DND-41 (cell line): ENCODE data around the gene FBXW10B.
"Not testable (repeated sequence)": the region's sequence is repeated elsewhere in the genome, so short reads cannot be mapped to it uniquely, and the experiment has no call there.

Experiments used
- CTCF ChIP-seq: IDR thresholded peaks from 2 replicates; pipeline ENCODE4 v1.5.1; 2012; ENCODE audit warnings: borderline replicate concordance, low read length, moderate library complexity, mild to moderate bottlenecking; ENCODE audit not compliant: poor library complexity, severe bottlenecking; ENCODE audit errors: extremely low read depth
- EZH2 ChIP-seq: IDR thresholded peaks from 3 replicates; pipeline ENCODE4 v1.6.1; 2012; ENCODE audit warnings: borderline replicate concordance, low read depth, mild to moderate bottlenecking, moderate library complexity, low read length, inconsistent platforms; ENCODE audit not compliant: severe bottlenecking

DNA sequence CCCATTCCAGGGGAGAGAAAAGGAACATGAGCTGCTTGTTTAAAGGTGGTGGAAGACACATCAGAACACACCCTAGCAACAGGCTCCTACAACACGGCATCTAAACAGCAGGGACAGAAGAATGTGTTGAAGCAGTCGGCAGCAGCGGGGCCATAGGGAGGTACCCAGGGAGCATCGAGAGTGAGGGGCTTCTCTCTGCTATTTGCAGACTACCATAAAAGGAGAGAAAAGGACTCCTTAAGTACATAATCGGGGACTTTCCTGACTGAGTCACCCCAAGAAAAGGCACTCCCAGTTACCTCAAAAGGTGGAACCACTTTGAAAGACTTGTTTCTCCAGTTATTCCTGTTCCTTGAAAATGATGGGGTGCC, 26.4 kb upstream of the FBXW10B start:
- TF ChIP-seq CTCF, EZH2: not testable (repeated sequence)
